Left forelimb (tissue), 1 donor: ENCODE measurements around the gene MED12L.

ENCODE experiments used
- DNase-seq: peaks from one replicate; pipeline ENCODE4 v3.0.0-alpha.2; 2018; ENCODE audit warnings: low spot score

Gene MED12L

DNA sequence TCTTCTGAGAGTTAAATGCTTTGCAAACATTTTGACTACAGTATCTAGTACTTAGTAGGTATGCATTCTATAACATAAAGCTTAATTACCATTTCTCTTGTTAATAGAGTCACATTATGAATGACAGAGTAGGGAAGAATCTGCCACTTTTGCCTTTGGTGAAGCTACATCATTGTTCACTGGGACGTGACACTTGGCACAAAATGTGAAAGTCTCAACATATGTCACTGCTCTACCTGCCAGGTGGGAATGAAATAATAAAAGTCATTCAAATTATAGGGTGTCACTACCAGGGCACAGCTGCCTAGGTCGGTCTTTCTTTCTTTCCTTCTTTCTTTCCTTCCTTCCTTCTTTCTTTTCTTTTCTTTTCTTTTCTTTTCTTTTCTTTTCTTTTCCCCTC lies 213.5 kb downstream of the MED12L start:
- no peak for DNase-seq

DNA sequence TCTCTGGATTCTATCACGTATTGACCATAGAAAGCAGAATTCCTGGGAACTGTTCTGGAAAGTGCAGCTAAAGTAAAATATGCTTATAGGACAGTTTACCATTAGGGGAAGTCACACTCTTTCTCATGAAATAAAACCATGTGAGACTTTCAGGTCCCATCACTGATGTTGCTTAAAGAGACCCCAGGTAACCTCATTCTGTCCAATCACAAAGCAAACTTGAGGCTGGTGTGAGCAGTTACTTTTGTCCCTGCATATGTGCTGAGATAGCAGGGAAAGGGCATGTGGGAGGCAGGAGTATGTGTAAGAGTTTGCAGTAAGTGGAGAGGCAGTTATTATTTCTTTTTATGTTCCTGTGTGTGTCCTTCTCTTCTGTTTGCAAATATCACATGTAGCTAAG lies 215.1 kb downstream of the MED12L start:
- no peak for DNase-seq

DNA sequence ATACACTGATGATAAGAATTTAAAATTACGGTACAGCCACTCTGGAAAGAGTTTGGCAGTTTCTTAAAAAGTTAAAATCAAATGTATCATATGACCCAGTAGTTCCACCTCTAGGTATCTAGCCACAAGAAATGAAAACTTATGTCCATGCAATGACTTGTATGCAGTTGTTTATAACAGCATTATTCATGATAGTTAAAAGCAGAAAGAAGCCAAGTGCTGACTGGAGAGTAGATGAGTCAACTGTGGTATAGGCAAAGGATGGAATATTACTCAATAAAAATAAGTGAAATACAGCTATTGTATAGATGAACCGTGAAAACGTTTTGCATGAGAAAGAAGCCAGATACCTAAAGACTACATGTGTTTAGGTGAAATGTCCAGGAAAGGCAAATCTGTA lies 216.3 kb downstream of the MED12L start:
- no peak for DNase-seq

DNA sequence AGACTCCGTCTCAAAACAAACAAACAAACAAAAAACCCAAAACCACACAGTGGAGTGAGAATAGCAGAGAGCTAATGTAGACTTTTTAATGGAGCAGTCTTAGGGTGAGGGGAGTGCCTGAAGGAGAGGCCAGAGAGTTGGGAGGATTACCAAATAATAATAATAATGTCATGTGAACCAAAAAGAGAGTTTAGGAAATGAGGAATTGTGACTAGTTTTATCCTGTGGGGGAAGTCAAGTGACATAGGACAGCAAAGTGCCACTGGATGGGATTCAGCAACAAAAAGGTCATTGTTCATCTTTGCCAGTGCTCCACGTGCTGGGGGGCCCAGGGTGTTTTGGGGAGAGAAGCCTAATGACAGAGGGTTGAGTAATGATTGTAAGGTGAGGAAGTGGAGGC lies 218.3 kb downstream of the MED12L start:
- no peak for DNase-seq

DNA sequence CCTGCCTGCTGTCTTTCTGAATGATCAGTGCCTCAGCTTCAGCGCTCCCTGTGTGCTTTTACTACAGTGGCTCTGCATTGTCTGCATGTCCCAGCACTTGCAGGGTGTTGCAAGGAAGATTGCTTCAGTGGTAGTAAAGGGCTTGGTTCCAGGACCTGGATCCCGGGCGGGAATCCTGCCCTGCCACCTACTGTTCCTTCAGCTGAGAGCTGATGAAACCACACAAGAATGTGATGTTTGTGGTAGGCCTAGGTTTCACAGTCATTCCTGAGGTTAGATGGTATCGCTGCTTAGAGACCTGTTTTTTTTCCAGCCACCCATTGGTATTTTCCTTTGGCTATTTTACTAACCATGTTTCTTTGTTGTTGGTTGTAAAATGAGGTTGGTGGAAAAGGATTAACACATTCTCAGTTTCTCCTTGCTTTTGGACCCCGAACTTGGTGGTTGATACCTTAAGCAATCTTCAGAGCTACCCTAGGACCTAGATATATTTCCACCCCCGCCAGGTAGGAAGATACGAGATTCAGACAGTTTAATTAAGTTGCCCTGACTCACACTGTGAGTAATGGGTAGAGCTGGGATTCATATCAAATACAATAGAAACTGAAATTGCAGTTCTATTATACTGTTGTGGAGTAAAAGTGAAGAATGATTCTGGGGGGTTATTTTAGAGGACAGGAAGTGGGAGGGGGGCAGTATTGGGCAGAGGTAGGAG lies 219.8 kb downstream of the MED12L start:
- no peak for DNase-seq

DNA sequence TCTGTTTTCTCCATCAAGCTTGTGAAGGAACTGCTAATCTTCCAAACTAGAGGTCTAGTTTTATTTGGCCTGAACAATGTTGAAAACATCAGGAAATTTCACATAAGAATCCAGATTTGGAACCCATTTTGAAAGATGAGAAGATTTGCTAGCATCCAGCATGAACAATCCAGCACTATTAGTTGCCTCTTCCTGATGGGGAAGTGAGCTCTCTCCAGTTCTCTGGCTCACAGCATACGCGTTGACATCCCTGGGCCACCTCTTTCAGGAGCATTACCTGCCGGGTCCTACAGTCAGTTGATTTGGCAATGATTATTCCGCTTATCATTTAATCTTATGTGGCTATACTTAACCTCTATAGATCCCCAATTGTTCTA lies 220.3 kb downstream of the MED12L start:
- no peak for DNase-seq

DNA sequence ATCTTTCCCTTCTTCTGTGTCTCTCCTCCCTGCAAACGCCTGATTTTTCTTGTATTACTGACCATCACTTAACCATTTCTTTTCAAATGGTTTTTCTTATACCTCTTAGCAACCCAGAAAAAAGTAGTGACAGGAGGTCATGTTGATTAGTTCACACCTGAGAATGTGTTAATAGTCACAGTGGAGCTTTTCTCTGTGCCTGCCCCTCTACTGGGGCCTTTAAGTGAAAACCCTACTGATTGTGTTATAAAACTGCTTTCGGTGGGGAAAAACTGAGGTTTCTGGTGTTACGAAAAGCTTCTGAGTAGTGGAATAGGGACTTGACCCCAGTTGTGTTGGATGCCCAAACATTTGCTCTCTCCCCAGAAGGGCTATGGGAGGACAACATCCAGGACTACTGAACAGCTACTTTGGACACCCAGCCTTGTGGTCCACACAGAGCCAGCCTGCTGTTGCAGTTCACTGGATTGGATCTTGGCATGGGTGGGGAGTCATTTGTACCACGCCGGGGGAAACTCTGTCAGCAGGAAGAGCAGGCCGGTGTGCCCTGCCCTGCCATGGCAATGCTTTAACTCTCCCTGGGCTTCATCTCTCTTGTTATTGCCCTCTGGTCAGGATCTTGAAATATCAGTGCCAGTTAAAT lies 220.8 kb downstream of the MED12L start:
- DNase-seq, result no peak

DNA sequence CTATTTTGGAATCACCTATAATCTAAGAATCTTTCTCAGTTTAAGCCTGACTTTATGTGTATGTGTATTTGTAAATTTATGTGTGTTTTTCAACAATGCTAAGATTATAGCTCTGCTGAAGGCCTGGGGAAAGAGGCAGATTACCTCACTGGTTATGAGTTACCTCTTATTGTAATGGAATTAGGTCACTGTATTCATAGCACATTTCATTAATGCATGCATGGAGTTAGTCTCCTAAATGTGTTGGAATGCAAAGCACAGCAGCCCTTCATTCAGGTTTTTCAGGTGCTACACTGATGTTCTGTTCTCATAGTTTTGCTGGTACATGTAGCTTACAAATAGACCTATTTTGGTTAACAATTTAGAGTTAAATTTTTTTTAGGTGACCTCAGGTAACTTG lies 221.7 kb downstream of the MED12L start:
- DNase-seq, result no peak

DNA sequence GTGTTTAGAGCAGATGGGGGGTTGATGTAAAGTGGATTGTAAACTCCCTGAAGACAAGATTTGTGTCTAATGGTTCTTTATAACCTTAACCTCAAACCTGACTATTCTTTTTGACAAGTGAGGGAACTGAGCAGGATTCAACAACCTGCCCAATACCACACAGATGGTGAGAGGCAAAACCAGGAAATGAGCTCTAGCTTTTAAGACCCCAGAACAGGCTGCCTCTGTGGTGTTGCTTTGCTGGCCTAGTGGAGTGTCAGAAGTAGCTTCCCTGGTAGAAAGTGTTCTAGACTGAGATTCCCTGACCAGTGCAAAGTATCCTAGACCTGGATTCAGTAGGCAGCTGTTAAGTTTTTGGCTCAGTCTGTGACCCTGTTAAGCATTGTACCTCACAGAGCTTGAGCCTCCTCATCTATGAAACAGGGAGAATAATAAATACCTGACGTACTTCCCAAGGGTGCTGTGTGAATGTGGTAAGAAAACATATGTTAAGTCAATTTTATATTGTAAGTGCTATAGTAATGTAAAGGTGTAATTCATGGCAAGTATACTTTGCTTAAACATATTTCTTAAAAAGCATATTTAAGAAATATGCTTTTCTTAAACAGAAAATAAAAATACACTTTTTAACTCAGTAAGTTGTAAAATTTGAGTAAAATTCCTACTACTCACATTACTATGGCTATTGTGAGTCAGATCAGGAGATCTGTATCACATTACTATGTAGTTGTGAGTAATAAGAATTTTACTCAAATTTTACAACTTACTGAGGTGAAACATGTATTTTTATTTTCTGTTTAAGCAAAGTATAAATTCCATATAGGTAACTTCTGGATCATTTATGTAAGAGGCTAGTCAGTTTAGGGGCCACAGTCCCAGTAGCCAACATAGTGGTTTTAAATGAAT lies 222.4 kb downstream of the MED12L start:
- DNase-seq, result no peak

DNA sequence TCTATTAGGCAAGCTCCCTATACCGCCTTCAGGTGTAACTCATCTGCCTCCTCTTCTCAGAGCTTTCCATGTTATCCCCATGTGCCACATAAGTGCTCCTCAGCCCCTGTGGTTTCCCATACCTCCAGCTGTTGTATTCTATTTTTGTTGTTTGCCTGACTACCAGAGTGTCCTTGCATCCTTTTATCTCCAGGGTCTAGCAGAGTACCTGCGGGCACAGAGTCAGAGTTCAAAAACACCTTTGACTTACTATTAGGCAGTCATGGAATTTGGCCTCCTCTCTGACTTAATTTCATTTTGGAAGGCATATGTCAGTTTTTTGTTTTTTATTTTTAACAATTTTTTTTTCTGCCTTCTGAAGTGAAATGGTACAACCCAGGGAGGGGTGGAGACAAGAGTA lies 224.1 kb downstream of the MED12L start:
- DNase-seq, result no peak

DNA sequence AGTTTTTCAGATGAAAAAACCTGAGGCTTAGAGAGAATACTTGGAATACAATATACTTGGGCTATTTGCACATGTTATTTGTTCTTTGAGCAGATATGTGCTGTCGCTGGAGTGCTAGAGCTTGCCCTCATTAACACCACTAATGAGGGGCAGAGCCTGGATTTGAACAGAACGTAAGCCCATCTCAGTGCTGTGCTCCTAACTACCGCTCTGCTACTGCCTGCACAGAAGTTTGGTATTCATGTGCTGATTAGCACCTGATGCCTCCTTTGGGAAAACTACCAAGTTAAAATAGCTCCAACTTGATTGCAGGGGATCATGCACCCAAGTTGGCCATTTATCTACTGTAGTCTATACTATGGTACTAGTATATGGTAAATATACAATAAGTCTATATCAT lies 227.5 kb downstream of the MED12L start:
- no peak for DNase-seq

DNA sequence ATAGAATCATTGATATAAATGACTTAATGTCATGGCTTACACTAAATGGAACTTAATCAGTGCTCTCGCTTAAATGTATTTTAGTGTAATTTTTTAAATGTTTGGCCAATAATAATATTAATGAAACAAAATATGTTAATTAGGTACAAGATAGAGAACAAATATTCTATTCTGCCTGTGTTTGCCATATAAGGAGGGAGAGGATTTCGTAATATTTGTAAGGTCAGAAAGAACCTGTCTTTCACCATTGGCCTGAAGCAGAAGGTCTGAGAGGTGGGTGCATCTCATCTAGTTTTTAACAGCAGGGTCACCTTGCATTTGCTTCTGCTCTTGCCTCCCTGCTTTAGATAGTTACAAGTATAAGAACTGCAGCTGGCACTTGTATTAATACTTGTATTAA lies 228.7 kb downstream of the MED12L start:
- no peak for DNase-seq

DNA sequence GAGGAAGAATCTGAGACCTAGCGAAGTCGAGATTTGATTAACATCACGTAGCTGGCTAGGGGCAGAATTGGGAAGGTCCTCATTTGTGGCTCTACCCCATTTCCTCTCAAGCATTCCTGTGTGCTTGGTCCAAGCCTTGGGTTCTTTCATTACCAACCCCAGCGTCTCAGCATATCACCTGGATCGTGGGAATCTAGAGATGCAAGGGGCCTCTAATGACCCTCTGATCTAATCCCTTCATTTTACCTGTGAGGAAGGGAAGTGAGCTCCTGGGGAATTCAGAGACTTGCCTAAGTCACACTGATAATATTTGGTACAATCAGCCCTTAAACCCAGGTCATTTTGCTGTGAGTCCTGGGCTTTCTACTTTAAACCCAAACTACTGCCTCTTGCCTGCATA lies 229.1 kb downstream of the MED12L start:
- no peak for DNase-seq

DNA sequence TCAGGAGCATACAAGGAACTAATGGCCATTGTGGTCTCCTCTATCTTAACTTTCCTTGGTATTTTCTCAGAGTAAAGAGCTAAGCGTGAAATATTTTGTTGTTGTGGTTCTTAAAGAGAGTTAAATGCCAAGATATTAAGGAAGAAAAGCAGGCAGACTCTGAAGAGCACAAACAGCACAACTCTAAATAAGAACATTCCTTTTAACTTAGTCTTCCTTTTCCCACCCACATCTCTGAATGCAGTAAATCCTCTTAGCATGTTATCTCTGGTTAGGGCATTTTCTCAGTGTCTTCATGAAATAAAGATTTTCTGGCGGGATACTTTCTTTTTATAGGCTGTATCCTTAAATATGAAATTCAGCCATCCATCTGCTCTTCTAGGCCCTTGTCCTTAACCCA lies 229.7 kb downstream of the MED12L start:
- DNase-seq, result no peak

DNA sequence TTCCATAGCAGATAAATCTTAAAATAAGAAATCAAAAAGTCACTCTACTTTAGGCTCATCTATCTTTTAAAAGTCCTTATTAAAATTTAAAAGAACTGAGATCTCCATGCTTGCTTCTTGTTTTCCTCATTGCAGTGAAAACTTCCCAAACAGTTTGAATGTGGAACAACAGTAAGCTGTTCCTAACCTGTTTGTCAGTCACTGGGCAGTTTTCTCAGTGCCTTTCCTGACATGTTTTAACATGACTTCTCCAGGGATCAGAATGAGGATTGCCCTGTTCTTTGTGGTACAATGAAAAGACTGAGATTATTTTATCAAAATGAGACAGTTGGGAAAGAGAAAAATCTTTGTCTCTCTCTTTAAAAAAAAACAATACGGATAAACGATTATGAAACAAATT lies 230.4 kb downstream of the MED12L start:
- DNase-seq, result no peak

DNA sequence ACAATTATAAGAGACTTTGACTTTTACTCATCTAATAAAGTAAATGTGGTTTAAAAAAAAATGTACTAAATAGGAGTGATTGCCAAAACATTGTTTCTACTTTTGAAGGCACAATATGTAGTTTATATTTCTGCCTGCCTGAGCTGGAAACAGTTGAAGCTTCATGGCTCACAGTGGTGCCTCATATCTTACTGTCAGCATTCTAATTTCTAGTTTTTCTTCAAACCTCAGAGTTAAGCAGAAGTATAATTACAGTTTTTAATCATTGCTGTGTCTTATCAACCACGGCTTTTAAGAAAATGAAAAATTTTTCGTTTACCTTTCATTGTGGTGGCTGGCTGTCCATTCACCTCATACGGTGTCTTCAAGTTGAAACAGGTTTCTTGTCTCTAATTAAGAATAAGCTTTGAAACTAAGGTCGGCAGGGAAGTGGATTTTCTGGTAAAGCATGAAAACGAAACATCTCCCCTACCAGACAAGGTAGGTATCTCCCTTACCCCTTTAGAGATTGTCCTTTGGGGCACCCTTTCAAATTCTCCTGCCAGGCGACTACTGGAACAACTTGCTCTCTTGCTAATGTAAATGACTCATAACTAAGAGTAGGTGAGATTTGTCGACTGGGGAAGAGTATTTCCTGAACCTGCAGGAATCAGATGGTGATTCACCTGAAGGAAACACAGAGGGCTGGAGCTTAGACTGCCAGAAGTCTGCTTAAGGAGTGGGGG lies 231.0 kb downstream of the MED12L start, which contains the start of gene GPR87:
Gene GPR87 (minus strand): TSS at position 554 of the 725 bp plus-strand sequence. CDS start 16,720 bp downstream, outside the sequence.
- DNase-seq, result no peak

DNA sequence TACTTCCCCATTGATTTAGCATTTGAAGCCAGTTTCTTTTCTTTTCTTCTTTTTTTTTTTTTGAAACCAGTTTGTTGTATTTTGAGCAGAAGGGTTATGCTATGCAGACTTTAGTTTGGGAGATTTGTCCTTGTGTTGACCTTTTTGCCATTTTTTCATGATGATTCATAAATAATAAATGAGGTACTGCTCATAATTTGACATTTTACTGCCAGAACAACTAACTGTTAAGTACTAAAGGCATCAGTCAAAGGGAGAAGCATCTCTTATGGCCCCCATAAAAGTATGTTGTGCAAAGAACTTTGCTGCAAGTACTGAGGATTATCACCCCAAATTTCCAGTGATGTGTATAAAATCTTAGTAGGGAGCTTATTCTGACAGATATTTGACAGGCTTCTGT lies 232.8 kb downstream of the MED12L start:
- DNase-seq, result no peak

DNA sequence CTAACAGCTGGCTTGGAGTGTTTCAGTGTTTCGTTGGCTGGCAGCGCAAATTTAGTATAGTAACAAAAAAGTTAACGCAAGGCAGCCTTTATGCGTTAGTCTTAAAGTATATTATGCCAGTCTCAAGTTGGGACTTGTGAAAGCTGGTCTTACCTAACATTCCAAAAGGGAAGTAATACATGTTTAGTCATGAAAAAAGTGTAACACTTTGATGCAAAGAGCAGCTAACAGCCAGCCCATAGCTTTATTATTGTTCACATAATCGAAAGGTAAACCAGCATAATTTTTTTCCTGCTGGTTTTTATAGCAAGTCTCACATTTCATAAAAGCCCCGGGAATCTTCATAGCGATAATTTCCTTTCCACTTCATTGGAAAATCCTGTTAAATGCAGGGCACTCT lies 233.5 kb downstream of the MED12L start:
- no peak for DNase-seq

DNA sequence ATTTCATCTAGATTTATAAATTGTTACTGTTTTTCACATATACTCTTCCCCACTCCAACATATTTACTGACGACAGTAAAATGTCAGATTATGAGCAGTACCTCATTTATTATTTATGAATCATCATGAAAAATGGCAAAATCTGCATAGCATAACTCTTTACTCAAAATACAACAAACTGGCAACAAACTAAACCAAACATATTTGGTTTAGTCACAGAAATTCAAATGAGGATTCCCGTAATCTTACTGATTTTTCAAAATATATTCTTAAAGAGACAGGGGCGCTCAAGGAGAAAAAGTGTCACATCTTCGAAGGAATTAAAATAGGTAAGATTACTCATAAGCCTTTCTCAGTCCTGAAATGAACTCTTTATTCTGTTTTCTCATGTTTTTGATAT lies 234.2 kb downstream of the MED12L start:
- no peak for DNase-seq

DNA sequence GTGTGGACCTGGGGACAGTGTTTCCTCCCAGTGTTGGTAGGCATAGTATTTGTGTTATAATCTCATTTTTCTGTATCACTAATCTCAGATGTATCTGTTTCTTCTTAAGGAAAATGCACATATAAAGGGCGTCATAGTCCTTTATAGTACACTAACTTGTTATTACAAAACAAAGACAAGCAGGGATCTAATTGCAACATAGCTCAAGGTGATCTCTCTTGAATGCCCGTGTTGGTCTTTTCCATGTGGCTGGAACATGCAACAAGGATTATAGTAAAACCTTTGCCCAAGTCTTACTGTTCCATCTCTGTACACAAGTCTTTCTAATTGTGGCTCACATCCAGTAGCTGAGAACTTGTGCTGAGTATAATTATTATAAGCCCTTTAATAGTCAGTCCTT lies 234.7 kb downstream of the MED12L start:
- no peak for DNase-seq

DNA sequence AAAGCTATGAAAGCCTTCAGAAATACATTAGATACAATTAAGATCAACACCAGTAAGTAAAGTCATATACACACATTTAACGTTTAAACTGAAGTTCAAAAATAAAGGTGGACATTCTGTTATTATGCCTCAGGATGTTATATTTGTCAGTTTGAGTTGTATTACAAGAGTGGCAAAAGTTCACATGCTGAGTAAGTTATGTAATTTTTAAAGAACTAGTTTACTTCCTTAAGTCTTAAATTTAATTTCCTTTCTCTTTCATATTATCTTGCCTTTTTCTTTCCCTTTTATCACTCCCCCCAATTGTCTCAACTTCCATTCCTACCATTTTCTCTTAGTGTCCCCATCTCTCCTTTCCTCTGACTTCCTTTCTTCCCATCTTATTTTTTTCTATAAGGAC lies 236.1 kb downstream of the MED12L start:
- no peak for DNase-seq

DNA sequence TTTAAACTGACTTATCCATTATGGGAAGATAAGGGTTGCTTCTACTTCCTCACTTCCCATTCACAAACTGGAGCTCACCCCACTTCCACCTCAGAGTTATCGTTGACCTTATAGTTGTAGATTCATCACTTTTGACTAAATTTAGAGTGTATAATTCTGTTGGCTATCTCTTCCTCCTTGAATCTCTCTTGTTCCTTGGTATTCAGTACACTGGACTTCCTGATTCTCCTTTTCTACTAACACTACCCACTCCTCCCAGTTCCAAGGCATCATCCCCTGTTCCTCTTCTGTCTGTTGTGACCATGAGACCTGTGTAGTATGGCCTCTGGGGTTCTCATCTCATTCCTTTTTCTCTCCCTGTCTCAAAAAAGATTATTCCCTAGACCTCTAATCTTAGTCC lies 237.0 kb downstream of the MED12L start:
- DNase-seq, result no peak
